IPS-18a (cell line): ENCODE measurements around the gene MRC2.

Experiments used
- H3K27ac ChIP-seq: one replicate; pipeline ENCODE4 v1.5.1; 2013; ENCODE audit warnings: low read length
- H3K27me3 ChIP-seq: one replicate; pipeline ENCODE4 v1.6.1; 2013; ENCODE audit warnings: mild to moderate bottlenecking, low read length; ENCODE audit not compliant: control insufficient read depth, insufficient read depth
- H3K36me3 ChIP-seq: one replicate; pipeline ENCODE4 v1.6.1; 2013; ENCODE audit warnings: low read depth, low read length; ENCODE audit not compliant: control insufficient read depth
- H3K4me1 ChIP-seq: one replicate; pipeline ENCODE4 v1.6.1; 2013; ENCODE audit warnings: low read depth, low read length; ENCODE audit not compliant: control insufficient read depth
- H3K4me3 ChIP-seq: one replicate; pipeline ENCODE4 v1.5.1; 2013; ENCODE audit warnings: low read length
- H3K9ac ChIP-seq: one replicate; pipeline ENCODE4 v1.6.1; 2013; ENCODE audit warnings: mild to moderate bottlenecking, low read length, moderate library complexity
- H3K9me3 ChIP-seq: one replicate; pipeline ENCODE4 v1.6.1; 2013; ENCODE audit warnings: low read depth, low read length; ENCODE audit not compliant: control insufficient read depth

The MRC2 gene

GRCh38 chr17:62644487-62645173 is 17.2 kb downstream of the MRC2 start:
- Histone ChIP-seq H3K9ac (no peak overlapping the region), H3K27ac (no peak overlapping the region), H3K36me3 (no peaks in the 10 kb centered on the region), H3K9me3 (no peaks in the 10 kb centered on the region), H3K4me3 (peak overlapping the region; percentile 45), H3K4me1 (peaks cover 9% of the 10 kb centered on the region), H3K27me3 (no peaks in the 10 kb centered on the region)

- peaks cover 8% of the 10 kb centered on the region for H3K27me3 ChIP-seq
- H3K27ac ChIP-seq, result no peak overlapping the region
- no peak overlapping the region for H3K4me3 ChIP-seq
- no peaks in the 10 kb centered on the region for H3K36me3 ChIP-seq
- H3K4me1 ChIP-seq, result peaks cover 16% of the 10 kb centered on the region
- no peaks in the 10 kb centered on the region for H3K9me3 ChIP-seq
- no peak overlapping the region for H3K9ac ChIP-seq
Measured at GRCh38 chr17:62648251-62648955, 20.9 kb downstream of the MRC2 start.

GRCh38 chr17:62648956-62649294 is 21.5 kb downstream of the MRC2 start:
- Histone ChIP-seq H3K4me3 (no peak overlapping the region), H3K27ac (no peak overlapping the region), H3K9ac (no peak overlapping the region), H3K36me3 (no peaks in the 10 kb centered on the region), H3K4me1 (peaks cover 21% of the 10 kb centered on the region), H3K9me3 (no peaks in the 10 kb centered on the region), H3K27me3 (peaks cover 8% of the 10 kb centered on the region)

GRCh38 chr17:62649570-62649969 is 22.1 kb downstream of the MRC2 start:
- no peak overlapping the region for H3K27ac ChIP-seq
- H3K9ac ChIP-seq, result no peak overlapping the region
- H3K9me3 ChIP-seq, result no peaks in the 10 kb centered on the region
- peaks cover 24% of the 10 kb centered on the region for H3K4me1 ChIP-seq
- H3K4me3 ChIP-seq, result no peak overlapping the region
- H3K27me3 ChIP-seq, result peaks cover 8% of the 10 kb centered on the region
- H3K36me3 ChIP-seq, result no peaks in the 10 kb centered on the region

GRCh38 chr17:62650587-62650986 is 23.1 kb downstream of the MRC2 start:
- Histone ChIP-seq H3K27me3 (peaks cover 8% of the 10 kb centered on the region), H3K27ac (no peak overlapping the region), H3K9ac (no peak overlapping the region), H3K4me1 (peaks cover 20% of the 10 kb centered on the region), H3K9me3 (no peaks in the 10 kb centered on the region), H3K36me3 (no peaks in the 10 kb centered on the region), H3K4me3 (no peak overlapping the region)

GRCh38 chr17:62652251-62653001 is 25.0 kb downstream of the MRC2 start:
- no peaks in the 10 kb centered on the region for H3K36me3 ChIP-seq
- peak overlapping the region; percentile 38 for H3K27ac ChIP-seq
- H3K4me1 ChIP-seq, result peaks cover 20% of the 10 kb centered on the region
- peak overlapping the region; percentile 63 for H3K9ac ChIP-seq
- peaks cover 8% of the 10 kb centered on the region for H3K27me3 ChIP-seq
- H3K9me3 ChIP-seq, result no peaks in the 10 kb centered on the region
- H3K4me3 ChIP-seq, result peak overlapping the region; percentile 65

- Histone ChIP-seq H3K36me3 (no peaks in the 10 kb centered on the region), H3K9ac (peak overlapping the region; percentile 63), H3K27me3 (peaks cover 8% of the 10 kb centered on the region), H3K9me3 (no peaks in the 10 kb centered on the region), H3K27ac (no peak overlapping the region), H3K4me3 (peak overlapping the region; percentile 65), H3K4me1 (peaks cover 20% of the 10 kb centered on the region)
Measured at GRCh38 chr17:62653002-62653825, 25.7 kb downstream of the MRC2 start.

GRCh38 chr17:62653826-62654761 is 26.6 kb downstream of the MRC2 start:
- no peak overlapping the region for H3K27ac ChIP-seq
- no peaks in the 10 kb centered on the region for H3K9me3 ChIP-seq
- peaks cover 15% of the 10 kb centered on the region for H3K4me1 ChIP-seq
- H3K4me3 ChIP-seq, result no peak overlapping the region
- no peak overlapping the region for H3K9ac ChIP-seq
- H3K27me3 ChIP-seq, result peaks cover 8% of the 10 kb centered on the region
- H3K36me3 ChIP-seq, result no peaks in the 10 kb centered on the region

- Histone ChIP-seq H3K4me3 (no peak overlapping the region), H3K27me3 (peaks cover 8% of the 10 kb centered on the region), H3K27ac (no peak overlapping the region), H3K9ac (no peak overlapping the region), H3K36me3 (no peaks in the 10 kb centered on the region), H3K9me3 (no peaks in the 10 kb centered on the region), H3K4me1 (peaks cover 15% of the 10 kb centered on the region)
Measured at GRCh38 chr17:62655656-62656055, 28.2 kb downstream of the MRC2 start.

- no peak overlapping the region for H3K4me3 ChIP-seq
- no peaks in the 10 kb centered on the region for H3K9me3 ChIP-seq
- H3K9ac ChIP-seq, result no peak overlapping the region
- H3K27me3 ChIP-seq, result peaks cover 8% of the 10 kb centered on the region
- peaks cover 15% of the 10 kb centered on the region for H3K4me1 ChIP-seq
- H3K36me3 ChIP-seq, result no peaks in the 10 kb centered on the region
- H3K27ac ChIP-seq, result no peak overlapping the region
Measured at GRCh38 chr17:62656446-62656845, 29.0 kb downstream of the MRC2 start.
